Fibroblast of skin of abdomen (primary cell): ENCODE measurements around the gene SCAMP5. TPM values are rescaled to one million over a fixed set of nuclear protein-coding genes. Genes with fewer than 3 reads are reported as not detected.

Source experiments
- DNase-seq: peaks from one replicate; pipeline ENCODE4 v3.0.0-alpha.2; 2013
- polyA plus RNA-seq, 2 experiments: library from polyadenylated mRNA; unstranded; fragments of 120-200 nt; gene quantifications; one replicate each; pipeline ENCODE4 v1.2.1, GENCODE V29; 2013; ENCODE audit not compliant: insufficient read length in 2 of 2

SCAMP5 gene, protein sequence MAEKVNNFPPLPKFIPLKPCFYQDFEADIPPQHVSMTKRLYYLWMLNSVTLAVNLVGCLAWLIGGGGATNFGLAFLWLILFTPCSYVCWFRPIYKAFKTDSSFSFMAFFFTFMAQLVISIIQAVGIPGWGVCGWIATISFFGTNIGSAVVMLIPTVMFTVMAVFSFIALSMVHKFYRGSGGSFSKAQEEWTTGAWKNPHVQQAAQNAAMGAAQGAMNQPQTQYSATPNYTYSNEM
- 2.5 TPM for polyA plus RNA-seq (2013, experiment 1 of 2; ENCODE audit: insufficient read length)
- 1.9 TPM for polyA plus RNA-seq (2013, experiment 2 of 2; ENCODE audit: insufficient read length)

DNA sequence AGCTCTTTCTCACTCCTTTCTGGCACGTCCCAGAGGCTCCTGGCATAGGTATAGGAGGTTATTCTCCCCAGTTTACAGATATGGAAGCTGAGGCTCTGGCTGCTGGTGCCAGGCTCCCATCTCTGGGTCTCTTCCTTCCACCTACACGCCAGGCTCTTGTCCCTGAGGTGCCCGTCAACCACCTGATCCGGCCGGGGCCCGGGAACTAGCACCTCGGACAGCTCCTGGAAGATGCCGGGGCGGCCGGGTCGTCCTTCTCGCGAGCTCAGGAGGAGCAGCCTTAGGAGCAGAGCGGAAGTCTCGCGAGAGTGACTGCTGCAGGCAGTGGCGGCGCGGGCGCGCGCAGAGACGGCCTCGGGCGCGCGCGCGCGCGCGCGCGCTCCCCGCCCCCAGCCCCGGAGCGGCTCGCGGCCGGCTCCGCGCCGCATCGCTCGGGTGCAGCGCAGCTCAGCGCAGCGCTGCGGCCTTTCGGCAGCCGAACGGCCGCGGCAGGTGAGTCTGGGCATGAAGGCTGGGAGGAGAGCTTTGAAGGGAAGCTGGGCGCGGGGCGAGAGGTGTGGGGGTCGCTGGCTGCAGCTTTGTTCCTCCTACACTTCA, at the start of gene SCAMP5:
TSS of gene SCAMP5 (plus strand) at position 382 of the 597 bp plus-strand sequence. CDS start 16,277 bp downstream, outside the sequence.
- DNase-seq, result peak; percentile 92

DNA sequence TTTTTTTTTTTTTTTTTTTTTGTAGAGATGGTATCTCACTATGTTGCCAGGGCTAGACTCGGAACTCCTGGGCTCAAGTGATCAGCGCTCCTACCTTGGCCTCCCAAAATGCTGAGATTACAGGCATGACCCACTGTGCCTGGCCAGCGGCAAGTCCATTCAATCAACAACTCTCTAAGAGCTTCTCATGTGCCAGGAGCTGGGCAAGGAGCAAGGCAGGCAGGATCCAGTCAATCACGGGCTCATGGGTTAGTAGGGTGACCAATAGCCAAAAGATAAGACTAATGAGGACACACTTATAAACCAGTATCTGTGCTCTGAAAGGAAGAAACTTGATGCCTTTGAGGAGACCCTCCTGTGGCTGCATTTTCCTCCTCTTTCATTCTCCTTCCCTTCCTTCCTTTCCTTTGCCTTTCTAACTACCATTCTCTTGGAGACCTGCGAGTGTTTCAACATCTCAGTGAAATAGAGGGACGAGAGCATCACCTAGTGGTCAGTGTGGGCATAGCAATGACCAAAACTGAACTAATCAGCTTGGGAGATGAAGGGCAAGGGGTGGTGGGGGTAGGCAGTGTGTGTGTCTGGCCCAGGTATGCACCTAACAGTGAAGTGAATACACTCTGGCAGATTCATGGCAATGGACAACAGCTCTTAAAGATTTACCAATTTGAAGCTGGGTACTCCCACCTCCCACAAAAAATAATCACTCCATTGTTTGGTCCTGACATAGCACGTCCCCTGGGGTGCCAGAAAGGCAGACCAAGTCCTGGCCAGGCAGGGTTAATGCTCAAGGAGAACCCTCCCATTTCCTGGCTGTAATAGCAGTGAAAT, 45.1 kb upstream of the SCAMP5 start:
- DNase-seq, result peak; percentile 66

DNA sequence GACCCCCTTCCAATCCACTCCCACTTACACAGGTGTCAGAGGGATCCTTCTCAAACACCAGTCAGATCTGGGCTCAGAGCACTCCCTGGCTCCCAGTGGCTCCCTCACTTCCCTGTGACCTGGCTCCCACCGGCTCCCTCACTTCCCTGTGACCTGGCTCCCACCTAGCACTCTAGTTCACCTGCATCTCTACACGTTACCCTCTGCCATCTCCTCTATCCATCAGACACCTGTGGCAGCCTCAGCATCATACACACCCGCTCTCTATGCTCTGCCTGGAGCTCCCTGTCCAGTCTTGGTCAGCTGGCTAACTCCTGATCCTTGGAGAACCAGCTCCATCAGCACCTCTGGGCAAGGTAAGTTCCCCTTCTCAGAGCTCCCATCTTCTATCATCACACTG, 44.4 kb upstream of the SCAMP5 start:
- DNase-seq, result no peak

DNA sequence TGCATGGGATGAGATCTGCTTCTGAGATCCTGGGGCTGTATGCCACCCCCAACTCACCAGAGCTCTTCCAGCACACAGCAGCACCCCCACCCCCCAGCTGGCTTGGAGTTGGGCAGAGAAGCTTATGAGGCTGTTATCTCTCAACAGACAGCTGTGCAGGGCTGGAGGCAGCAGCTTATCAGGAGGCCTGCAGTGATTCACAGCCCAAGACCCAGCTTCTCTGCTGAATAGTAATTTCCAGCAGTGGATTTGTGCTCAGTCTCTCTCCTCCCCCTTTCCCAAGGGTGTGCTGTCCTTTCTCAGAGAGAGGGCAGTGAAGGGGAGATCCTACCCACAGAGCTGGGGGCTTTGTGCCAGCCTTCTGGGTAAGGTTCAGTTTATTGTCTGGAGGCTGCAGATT, 40.8 kb upstream of the SCAMP5 start:
- DNase-seq, result peak; percentile 53

DNA sequence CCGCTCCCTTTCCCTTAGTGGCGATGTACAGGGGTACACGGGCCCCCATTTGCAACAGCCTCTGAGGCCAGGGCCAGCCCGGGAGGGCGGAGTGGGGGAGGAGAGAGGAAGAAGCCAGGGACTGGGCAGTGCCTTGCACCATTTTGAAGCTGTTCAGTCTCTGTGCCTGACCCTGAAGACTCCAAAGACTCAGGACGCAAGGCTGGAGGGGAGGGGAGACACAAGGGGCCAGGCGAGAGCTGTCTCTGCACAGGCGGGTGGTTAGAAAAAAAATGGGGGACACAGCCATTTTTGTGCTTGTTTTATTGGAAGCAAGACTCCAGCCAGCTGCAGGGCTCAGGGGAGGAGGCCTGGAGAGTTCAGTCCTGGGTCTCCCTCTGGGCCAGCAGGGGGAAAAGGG, 40.3 kb upstream of the SCAMP5 start:
- DNase-seq, result no peak

DNA sequence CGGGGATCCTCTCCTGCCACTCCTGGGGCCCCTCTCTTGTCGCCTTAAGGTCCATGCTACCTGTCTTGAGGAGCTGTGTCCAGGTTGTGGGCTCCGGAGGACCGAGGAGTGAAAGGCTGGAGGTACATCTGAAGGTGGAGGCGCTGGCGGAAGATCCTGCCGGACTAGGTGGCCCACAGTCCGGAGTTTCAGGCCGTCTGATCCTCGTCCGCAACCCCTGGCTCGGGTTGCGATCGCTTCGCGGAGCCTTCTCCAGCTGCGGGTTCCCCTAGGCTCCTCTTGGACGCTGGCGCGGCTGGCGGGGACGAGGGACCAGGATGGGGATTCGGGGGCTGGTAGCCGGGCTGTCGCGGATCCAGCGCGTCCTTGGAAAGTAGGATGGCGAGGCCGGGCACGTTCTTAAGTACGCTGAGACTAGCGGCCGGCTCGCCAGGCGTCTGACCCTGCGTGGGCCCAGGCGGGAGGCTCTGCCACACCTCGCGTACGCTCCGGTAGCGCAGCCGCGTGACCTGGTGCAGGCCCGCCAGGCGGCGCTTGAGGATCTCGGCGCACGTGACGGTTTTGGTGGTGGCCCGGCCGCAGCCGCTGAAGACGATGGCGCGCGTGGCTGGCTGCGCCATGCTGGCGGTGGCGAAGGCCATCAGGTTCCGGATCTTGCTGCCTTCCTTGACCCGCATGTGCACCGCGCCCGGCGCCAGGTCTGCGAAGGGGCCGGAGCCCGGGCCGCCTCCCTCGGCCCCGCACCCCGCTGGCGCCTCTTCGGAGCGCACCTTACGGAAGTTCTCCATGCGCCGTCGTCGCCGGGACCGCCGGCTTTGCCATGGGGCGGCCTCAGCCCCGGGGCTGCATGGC, 39.3 kb upstream of the SCAMP5 start:
- DNase-seq, result peak; percentile 61

DNA sequence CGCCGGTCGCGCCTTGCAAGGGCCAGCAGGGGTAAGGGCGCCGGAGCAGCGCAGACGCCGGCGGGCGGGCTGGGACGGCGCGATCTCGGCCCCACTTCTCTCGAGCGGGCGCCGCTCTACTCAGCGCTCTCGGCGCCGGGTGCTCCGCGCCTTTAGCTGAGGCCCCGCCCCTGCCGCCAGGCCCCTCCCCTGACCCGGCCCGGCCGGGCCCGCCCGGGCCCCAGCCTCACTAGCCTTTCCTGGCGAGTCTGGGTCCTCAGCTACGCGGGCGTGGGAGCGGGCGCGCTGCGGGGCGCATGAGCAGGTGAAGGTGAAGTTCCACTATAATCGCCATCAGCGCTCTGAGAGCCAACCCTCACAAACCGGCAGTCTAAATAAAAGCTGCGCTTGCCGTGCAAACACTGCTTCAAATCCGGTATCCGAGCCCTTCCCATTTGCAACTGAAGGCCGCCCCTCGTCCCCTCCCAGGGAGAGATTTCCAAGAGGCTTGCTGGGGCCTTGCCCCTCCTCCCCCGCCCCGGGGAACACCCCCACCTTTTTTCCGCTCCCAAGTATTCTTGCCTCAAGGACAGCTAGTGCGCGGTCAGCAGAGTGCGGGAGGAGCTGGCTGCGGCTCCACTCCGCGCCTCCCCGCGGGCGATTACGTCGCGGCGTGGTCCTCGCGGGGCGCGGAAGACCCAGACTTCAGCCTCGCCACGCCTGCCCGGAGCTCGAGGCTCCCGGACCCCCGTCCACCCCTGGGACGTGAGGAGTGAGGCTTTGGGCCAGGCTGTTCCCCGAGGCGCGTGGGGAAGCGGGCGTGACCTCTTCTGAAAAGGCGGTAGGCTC, 38.5 kb upstream of the SCAMP5 start, which contains the start of gene RPP25:
TSS of gene RPP25 (minus strand) at position 125 of the 828 bp plus-strand sequence. CDS start 189 bp downstream, outside the sequence.
- peak; percentile 66 for DNase-seq

DNA sequence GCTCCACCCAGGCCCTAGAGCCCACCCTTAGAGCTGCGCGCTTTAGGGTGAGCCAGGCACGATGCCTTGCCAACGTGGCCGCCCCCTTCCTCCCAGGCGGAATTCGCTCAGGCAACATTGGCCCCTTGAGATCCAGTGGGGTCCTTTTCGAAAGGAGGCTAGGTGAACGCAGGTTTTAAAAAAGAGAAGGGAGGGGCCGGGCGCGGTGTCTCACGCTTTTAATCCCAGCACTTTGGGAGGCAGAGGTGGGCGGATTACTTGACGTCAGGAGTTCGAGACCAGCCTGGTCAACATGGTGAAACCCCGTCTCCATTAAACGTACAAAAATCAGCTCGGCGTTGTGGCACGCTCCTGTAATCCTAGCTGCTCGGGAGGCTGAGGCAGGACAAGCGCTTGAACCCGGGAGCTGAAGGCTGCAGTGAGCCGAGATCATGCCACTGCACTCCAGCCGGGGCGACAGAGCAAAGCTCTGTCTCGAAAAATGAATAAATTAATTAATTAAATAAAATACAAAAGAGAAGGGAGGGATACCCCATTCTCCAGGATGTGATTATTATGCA, 37.8 kb upstream of the SCAMP5 start:
- DNase-seq, result no peak

DNA sequence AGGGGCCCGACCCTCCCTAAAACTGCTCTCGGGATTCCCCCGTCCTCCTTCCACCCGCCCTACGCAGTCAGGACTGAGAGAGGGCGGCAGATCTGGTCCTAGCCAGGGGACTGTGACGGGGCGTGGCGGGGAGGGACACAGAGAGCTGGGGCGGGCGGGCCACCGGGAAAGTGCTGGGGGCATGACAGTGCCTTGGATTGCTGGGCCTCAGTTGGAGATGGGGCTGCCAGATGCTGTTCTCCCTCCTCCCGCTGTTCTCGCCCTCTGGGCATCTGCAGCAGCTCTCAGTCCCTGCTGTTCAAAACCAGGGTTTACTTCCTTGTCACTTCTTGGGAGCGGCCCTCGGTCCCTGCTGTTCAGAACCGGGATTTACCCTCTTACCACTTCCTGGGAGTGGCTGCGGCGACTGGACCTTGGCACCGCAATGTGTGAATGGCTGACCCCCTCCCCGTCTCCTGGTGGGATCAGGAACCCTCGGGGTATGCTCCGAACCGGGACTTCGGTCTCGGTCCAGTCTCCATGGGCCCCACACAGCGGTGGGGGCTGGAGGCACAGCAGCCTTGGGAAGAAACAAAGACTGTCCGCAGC, 36.9 kb upstream of the SCAMP5 start:
- no peak for DNase-seq

DNA sequence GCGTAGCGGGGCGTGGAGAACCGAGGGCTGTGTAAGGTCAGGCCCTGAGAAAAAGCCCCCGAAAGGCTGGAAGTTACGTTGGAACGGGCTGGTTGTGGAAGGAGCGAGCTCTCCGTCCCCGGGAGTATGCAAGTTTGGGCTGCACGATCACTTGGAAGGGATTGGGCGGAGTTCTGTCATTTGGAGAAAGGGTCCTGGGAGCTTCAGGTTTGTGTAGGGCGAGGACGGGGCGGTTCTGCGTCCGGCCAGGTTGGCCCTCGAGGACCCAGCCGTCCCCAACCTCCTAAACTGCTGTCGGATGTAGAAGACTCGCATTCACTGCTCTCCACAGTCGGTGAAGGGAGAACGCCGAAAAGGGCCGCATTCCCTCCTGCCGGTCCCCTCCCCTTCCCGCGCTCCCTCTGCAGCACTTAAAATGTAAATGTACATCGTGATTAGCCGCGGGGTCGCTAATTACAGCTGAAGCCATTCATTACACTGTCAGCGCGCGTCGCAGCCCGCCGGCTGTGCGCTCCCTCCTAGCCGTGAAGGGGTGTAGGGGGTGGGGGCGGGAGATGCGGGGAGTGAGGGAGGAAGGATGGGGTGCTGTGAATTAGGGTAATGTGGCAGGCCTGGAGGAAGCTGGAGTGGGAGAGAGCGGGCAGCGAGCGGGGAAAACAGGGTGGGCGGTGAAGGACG, 36.3 kb upstream of the SCAMP5 start:
- no peak for DNase-seq

DNA sequence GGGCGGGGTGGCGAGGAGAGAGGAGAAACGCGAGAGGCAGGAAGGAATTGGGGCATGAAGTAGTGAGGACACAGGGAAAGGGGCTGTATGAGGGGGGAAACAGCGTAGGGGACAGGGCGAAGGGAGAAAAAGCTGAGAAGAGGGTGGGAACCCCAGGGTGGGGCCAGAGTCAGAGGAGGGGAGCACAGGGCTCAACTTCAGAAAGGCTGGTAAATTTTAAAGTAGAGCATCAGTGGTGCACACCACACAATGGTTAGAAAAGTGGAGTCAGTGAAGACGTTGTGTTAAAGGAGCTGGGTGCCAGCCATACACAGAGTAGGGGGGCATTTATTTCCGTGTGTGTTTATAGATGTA, 35.8 kb upstream of the SCAMP5 start:
- no peak for DNase-seq

DNA sequence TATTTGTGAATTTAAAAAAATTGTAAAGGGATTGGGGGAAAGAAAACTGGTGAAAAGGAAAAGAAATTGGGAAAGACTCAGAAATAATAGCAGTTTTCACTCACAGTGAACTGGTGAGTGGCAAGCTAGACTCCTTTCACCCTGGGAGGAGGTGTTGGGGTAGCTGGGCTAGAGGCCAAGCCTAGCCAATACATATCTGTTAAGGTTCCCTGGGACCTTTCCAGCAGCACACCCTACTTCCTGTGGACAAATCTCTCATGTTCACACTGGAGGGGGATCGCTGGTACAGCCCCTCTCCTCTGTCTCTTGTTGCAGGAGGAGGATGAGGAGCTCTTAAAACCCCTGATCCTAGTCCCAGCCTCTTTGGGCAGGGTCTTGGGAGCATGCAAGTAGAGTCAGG, 35.1 kb upstream of the SCAMP5 start:
- no peak for DNase-seq

DNA sequence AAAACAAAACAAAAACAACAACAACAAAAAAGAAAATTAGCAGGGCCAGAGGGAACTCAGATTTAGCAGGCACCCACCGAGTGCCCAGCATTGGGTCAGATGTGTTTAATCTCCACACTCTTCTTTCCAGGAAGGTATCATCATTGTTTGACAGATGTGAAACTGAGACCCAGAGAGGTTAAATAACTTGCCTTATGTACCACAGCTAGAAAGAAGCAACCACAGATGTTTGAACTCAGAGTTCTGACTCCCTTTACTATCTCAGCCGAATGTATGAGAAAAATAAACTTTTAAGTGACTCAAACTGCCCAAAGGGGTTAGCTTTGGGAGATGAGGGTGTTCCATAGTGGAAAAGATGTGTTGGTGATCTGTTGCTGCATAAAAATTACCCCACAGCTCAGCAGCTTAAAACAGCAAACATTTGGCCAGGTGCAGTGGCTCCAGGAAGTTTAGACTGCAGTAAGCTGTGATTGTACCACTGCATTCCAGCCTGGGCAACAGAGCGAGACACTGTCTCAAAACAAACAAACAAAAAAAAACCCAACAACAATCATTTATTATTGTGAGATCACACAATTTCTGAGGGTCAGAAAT, 34.3 kb upstream of the SCAMP5 start:
- DNase-seq, result no peak

DNA sequence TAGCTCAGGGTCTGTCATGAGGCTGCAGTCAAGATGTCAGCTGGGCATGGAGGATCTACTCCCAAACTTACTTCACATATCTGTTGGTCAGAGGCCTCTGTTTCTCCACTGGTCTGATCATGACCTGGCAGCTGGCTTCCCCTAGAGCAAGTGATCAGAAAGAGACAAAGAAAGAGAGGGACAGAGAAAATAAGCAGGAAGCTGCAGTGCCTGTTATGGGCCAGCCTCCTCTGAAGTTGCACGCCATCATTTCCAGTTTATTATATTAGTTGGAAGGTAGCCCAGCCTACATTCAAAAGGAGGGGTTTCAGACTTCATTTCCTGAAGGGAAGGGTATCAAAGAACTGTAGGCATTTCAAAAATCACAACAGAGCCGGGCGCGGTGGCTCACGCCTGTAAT, 33.7 kb upstream of the SCAMP5 start:
- DNase-seq, result no peak

DNA sequence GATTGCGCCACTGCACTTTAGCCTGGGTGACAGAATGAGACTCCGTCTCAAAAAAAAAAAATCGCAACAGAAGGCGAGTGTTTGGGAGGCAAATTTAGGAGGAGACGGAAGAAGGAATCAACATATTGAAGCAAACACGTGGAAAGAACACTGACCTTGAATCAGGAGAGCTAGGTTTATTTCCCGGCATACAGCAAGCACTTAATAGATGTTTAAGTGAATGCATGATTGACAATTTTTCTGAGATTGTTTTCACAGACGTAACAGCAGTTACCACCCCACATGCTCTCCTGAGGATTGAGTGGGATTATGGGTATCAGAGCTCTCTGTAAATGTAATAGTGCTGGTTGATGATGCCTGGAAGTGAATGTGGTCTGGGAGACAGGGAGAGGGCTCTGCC, 33.1 kb upstream of the SCAMP5 start:
- DNase-seq, result no peak

DNA sequence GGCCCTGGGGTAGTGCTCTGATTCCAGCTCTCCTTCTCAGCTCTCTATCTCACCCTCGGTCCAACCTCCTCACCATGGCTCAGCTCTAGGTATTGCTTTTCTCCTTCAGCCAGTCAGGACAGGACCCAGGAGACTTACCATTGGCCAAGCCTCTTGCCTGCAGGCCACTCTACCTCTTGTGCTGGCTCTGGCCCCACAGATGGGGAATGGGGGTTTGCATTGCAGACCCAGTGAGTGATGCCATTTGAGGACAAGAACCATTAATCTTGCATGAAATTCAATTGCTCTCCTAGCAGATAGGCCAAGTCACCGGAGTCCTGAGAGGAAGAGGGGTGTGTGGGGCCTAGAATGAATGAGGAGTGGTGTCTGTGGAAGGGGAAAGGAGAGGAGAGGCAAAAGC, 32.7 kb upstream of the SCAMP5 start:
- DNase-seq, result no peak

DNA sequence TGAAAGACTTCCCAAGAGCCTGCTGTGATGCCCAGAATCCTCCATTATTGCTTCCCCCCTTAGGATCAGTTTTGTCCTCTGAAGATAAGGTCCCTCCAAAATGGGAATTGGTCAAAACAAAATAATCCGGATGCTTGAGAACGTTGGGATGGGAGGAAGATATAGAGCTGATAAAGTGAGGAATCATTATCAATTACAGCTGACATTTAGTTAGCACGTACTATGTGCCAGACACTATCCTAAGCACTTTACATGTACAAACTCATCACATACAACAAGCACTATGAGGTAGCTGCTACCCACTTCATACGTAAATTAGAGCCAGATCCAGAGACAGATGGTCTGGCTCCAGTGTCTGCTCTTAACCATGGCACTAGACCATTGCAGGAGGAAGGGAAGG, 32.1 kb upstream of the SCAMP5 start:
- no peak for DNase-seq

DNA sequence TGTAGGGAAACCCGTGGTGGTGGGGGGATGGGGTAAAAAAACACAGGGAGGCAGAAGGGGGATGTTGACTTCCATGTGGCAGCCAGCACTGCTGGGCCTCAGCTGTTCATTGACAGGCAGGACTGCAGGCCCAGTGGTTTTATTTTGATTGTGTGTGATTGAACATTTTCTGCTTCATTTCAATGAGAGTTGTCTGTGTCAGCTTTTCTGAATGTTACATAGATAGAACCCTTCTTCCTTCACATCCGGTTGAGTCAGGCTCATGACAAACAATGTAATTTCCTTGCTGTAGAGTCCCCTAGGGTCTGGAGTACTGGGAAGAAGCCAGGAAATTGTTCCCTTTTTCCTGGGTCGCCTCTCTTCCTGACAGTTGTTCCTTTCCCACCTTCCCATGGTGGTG, 30.6 kb upstream of the SCAMP5 start:
- DNase-seq, result peak; percentile 55

DNA sequence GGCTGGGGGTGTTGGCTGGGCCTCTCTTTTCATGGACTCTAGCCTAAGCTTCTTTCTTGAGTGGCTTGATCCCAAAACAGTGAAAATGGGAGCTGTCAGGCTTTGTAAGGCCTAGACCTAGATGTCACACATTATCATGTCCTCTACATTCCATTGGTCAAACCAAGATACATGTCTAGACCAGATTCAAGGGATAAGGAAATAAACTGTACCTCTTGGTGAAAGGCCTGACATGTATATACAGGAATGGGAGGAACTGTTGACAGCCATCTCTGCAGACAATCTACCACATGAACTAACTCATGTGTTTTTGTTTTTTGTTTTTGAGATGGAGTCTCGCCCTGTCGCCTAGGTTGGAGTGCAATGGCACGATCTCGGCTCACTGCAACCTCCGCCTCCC, 27.7 kb upstream of the SCAMP5 start:
- no peak for DNase-seq

DNA sequence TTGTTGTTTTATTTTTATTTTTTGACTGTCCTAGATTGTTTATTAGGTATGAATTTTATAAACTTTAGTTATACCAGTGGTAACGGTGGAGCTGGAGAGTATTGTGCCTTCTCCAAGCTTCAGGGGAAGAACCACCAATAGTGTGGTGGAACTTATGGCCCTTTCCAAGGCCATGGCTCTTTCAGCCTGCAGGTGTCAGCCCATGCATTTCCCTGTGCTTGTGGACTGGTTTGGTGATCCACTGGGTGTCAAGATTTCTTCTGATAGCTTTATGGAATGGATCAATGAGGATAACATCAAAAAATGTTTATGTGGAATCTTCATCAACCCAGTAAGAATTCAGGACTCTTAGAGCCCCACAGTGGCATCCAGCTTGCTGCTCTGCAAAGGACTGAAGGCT, 19.2 kb upstream of the SCAMP5 start:
- no peak for DNase-seq
